Measurements from ENCODE around the gene PLCZ1.
"Not testable (repeated sequence)": the region's sequence is repeated elsewhere in the genome, so short reads cannot be mapped to it uniquely, and the experiment has no call there.

PLCZ1 gene

GRCh38 chr12:18737819-18738218 is at the start of gene PLCZ1, which contains the start of gene CAPZA3:
TSS of gene PLCZ1 (minus strand) at chr12:18738012. CDS start at chr12:18737371, 641 bp downstream.
TSS of gene CAPZA3 (plus strand) at chr12:18738119. CDS start at chr12:18738269, 150 bp downstream.
- DNase-seq (ENCODE audit: low read depth in 1 of 2, low spot score in 1 of 2): no peak
- TF ChIP-seq JUND (IDR thresholded peaks at IDR 0.05; ENCODE audit: low read depth): no peak
- in situ Hi-C loops (cut with HindIII; ENCODE audit: low pct_unique_long_range_greater_than_20kb, low sequenced_read_pairs): no loop called here

- in situ Hi-C loops (cut with HindIII; ENCODE audit: low pct_unique_long_range_greater_than_20kb, low sequenced_read_pairs): not testable (repeated sequence)
Observed at GRCh38 chr12:18785465-18785864, 47.7 kb upstream of the PLCZ1 start.

GRCh38 chr12:18782827-18783226 is 45.0 kb upstream of the PLCZ1 start:
- no peak for TF ChIP-seq JUND (IDR thresholded peaks at IDR 0.05; ENCODE audit: low read depth)
- no peak for DNase-seq (ENCODE audit: low read depth in 1 of 2, low spot score in 1 of 2)
- in situ Hi-C loops (cut with HindIII; ENCODE audit: low pct_unique_long_range_greater_than_20kb, low sequenced_read_pairs): no loop called here

More at GRCh38 chr12:18785465-18785864, 47.7 kb upstream of the PLCZ1 start:
- peak in 1 of 2 experiments; percentile 26 for DNase-seq (ENCODE audit: low read depth in 1 of 2, low spot score in 1 of 2)

- DNase-seq (ENCODE audit: low read depth in 1 of 2, low spot score in 1 of 2); in situ Hi-C loops (cut with HindIII; ENCODE audit: low pct_unique_long_range_greater_than_20kb, low sequenced_read_pairs): not testable (repeated sequence)
Observed at GRCh38 chr12:18766479-18766878, 28.7 kb upstream of the PLCZ1 start.

DNA sequence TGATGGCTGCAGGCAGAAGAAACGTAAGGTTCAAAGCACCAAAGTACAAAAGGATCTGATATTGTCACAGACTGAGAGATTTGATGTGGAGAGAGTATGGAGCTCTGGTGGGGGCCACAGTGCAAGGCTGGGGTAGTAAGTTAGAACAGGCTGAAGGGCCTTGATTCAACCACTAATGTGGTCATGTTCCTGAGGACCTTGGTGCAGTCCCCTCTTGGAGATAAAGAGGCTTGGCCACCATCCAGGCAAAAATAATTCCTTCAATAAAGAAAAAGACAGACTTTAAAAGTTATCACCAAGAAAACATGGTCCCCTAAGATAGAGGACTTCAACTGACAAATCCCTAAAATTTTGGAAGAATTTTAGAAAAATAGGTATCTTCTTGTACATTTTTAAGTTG is 17.5 kb upstream of the PLCZ1 start:
- no peak for DNase-seq (ENCODE audit: low read depth in 1 of 2, low spot score in 1 of 2)
- in situ Hi-C loops (cut with HindIII; ENCODE audit: low pct_unique_long_range_greater_than_20kb, low sequenced_read_pairs): no loop called here
- TF ChIP-seq JUND (IDR thresholded peaks at IDR 0.05; ENCODE audit: low read depth): no peak

- TF ChIP-seq JUND (IDR thresholded peaks at IDR 0.05; ENCODE audit: low read depth): no peak
- DNase-seq (ENCODE audit: low read depth in 1 of 2, low spot score in 1 of 2): no peak
- in situ Hi-C loops (cut with HindIII; ENCODE audit: low pct_unique_long_range_greater_than_20kb, low sequenced_read_pairs): no loop called here
Observed at GRCh38 chr12:18754124-18754707, 16.4 kb upstream of the PLCZ1 start.

DNA sequence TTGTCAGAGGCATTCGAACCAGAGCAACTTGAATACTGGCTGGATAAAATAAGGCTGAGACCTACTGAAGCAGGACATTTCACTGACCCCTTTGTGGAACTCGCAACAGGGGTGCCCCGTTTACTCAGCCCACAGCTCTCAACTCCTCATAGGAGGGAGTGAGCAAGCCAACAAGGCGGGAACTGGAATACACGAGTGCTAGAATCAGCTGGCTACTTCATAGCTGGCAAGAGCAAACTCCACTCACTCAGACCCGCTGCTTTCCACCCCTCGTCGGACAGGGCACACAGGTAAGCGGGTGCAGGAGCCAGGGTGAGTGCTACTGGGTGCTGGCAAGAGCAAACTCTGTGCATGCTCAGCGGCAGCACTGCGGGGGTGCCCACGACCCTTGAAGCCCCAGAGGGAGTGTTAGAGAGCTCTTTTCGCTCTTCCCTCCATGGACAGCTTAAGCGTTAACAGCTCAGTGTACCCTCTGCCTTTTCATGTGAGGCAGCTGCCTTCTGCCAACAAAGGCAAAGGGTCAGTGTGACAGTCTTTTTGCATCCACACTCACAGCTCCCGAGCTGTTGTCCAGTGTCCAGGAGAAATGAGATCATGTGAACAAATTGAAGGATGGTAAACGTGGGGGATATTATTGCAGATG is 15.8 kb upstream of the PLCZ1 start:
- in situ Hi-C loops (cut with HindIII; ENCODE audit: low pct_unique_long_range_greater_than_20kb, low sequenced_read_pairs): no loop called here
- DNase-seq (ENCODE audit: low read depth in 1 of 2, low spot score in 1 of 2): no peak
- no peak for TF ChIP-seq JUND (IDR thresholded peaks at IDR 0.05; ENCODE audit: low read depth)

DNA sequence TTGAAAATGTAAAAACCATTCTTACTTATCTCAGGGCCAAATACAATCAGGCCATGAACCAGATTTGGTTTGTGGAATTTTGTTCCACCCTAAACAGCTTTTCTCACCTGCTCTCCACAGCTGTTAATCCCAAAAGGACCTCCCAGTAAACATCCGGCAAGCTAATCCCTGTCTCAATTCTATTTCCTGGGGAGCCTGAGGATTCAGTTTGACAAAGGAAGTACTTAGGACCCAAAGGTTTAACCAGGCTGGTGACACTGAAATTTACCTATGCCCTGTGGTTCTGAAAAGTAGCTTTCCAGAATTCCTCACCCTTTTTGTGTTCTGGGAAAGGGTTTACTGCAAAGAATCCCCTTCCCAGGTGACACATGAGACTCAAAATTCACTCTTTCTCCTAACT is 15.1 kb upstream of the PLCZ1 start:
- DNase-seq (ENCODE audit: low read depth in 1 of 2, low spot score in 1 of 2): no peak
- in situ Hi-C loops (cut with HindIII; ENCODE audit: low pct_unique_long_range_greater_than_20kb, low sequenced_read_pairs): no loop called here
- TF ChIP-seq JUND (IDR thresholded peaks at IDR 0.05; ENCODE audit: low read depth): no peak

DNA sequence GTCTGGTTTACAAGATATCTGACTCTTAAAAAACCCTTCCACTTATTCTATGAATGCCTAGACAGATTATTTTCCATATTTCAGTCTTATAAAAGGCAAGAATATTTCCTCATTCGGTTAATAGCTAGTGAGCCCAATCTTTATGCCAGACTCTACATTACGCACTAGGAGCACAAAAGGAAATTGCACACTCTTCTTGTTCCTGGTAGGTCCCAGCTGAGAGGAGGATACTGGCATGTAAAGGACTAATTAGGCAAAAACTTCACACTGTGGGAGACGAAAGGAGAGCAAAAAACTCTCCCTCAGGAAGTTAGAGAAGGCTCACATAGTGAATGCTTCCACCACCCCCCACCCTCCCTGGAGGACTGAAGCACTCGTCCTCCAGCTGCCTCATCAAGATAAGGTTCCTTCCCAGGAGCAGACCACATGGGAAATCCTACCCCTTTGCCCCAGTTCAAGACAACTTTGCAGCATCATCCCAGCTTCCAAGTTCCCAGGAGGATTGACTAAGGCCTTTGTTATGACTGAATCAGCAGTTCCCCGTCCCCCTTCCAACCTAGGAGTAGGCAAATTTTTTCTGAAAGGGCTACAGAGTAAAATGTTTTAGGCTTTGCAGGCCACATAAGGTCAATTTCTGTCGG is 14.6 kb upstream of the PLCZ1 start:
- no peak for TF ChIP-seq JUND (IDR thresholded peaks at IDR 0.05; ENCODE audit: low read depth)
- in situ Hi-C loops (cut with HindIII; ENCODE audit: low pct_unique_long_range_greater_than_20kb, low sequenced_read_pairs): no loop called here
- DNase-seq (ENCODE audit: low read depth in 1 of 2, low spot score in 1 of 2): no peak

GRCh38 chr12:18751866-18752265 is 14.1 kb upstream of the PLCZ1 start:
- DNase-seq (ENCODE audit: low read depth in 1 of 2, low spot score in 1 of 2): no peak
- in situ Hi-C loops (cut with HindIII; ENCODE audit: low pct_unique_long_range_greater_than_20kb, low sequenced_read_pairs): no loop called here
- TF ChIP-seq JUND (IDR thresholded peaks at IDR 0.05; ENCODE audit: low read depth): no peak

DNA sequence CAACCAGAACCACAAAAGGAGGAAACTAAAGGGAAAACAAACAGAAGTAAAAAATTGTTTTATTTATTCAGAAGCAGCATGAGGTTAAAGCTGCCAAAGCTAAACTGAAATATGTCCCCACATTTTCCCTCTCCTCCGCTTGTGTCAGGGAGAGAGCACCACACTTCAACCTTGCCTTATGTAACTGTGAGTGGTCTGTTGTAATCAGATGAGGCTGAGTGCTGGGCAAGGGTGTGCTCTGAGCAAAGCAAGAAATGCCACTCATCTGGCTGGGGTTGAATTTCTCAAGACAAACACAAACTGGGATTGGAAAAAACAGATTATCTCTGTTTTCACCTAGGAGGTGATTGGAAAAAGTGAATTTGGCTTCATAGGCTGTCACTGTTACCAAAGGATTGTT is 12.3 kb upstream of the PLCZ1 start:
- in situ Hi-C loops (cut with HindIII; ENCODE audit: low pct_unique_long_range_greater_than_20kb, low sequenced_read_pairs): no loop called here
- no peak for TF ChIP-seq JUND (IDR thresholded peaks at IDR 0.05; ENCODE audit: low read depth)
- no peak for DNase-seq (ENCODE audit: low read depth in 1 of 2, low spot score in 1 of 2)

DNA sequence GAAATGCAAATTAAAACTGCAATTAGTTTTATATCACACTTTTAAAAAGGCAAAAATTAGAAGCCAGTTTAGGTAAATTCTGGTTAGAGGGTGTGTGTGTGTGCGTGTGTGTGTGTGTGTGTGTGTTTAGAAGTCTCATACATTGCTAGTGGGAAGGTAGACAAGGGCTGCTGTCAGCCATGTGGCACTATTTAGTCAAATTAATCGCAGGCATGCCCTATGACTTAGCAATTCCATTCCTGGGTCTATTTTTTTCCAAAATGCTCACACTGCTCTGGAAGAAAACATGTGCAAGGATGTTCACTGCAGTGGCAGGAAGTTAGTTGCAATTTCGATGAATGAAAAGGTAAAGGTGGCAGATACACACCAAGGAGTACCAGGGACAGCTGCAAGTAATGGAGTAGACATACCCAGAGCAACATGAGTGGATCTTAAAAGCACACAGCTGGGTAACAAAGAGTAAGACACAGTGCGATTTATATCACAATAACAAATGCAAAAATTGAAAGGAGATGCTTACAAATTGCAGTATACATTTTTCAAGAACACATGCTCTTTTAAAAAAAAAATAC is 11.7 kb upstream of the PLCZ1 start:
- in situ Hi-C loops (cut with HindIII; ENCODE audit: low pct_unique_long_range_greater_than_20kb, low sequenced_read_pairs): no loop called here
- TF ChIP-seq JUND (IDR thresholded peaks at IDR 0.05; ENCODE audit: low read depth): no peak
- DNase-seq (ENCODE audit: low read depth in 1 of 2, low spot score in 1 of 2): peak in 1 of 2 experiments; percentile 19

GRCh38 chr12:18747895-18748294 is 10.1 kb upstream of the PLCZ1 start:
- no peak for DNase-seq (ENCODE audit: low read depth in 1 of 2, low spot score in 1 of 2)
- TF ChIP-seq JUND (IDR thresholded peaks at IDR 0.05; ENCODE audit: low read depth): no peak
- in situ Hi-C loops (cut with HindIII; ENCODE audit: low pct_unique_long_range_greater_than_20kb, low sequenced_read_pairs): no loop called here
